COLO829 (cell line): ENCODE results near the gene MAPK1.
"Not testable (repeated sequence)": the region's sequence is repeated elsewhere in the genome, so short reads cannot be mapped to it uniquely, and the experiment has no call there.

Experiments
- DNase-seq: peaks from one replicate; pipeline ENCODE4 v3.0.0; 2012; ENCODE audit warnings: low spot score

MAPK1 gene

GRCh38 chr22:21790849-21791610 is 76.4 kb downstream of the MAPK1 start:
- DNase-seq, result not testable (repeated sequence)

DNA sequence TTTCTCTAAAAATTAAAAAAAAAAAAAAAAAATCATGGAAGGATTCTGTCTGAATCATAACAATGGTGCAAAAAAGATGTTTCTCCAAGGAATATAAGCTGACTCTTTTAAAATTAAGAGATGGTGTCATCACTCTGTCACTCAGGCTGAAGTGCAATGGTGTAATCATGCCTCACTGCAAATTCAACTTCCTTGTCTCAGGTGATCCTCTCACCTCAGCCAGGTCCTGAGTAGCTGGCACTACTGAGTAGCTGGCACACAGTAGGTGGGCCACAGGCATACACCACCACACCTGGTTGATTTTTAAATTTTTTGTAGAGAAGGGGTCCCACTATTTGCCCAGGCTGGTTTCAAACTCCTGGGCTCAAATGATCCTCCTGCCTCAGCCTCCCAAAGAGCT is 77.1 kb downstream of the MAPK1 start:
- DNase-seq, result no peak

DNA sequence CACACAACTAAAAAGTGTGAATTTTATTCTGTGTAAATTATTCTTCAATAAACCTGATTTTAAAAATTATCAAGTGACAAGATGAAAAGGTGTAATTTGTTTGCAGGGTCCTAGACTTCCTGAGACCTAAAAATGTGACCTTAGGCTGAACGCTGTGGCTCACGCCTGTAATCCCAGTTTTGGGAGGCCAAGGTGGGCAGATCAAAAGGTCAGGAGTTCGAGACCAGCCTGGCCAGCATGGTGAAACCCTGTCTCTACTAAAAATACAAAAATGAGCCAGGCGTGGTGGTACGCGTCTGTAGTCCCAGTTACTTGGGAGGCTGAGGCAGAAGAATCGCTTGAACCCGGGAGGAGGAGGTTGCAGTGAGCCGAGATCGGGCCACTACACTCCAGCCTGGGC is 79.9 kb downstream of the MAPK1 start:
- not testable (repeated sequence) for DNase-seq

- DNase-seq, result no peak
These were observed 87.2 kb downstream of the MAPK1 start for GRCh38 chr22:21780259-21780658.

DNA sequence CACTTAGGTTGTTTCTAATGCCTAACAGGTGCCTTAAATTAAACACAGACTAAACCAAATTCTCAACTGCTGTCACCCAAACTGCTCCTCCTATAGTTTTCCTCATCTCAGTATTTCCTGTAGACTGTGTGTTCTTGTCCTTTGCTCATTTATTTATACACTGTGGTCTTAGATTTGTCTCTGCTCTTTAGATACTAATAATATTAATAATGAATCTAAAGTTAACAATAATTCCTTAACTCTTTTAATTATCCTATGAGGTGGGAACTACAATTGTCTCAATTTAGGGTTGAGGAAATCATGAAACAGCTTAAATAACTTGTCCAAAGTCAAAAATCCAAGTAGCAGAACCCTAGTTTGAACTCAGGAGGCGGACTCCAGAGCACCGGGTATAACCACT is 88.0 kb downstream of the MAPK1 start:
- no peak for DNase-seq

GRCh38 chr22:21778705-21779363 is 88.6 kb downstream of the MAPK1 start:
- DNase-seq, result no peak

DNA sequence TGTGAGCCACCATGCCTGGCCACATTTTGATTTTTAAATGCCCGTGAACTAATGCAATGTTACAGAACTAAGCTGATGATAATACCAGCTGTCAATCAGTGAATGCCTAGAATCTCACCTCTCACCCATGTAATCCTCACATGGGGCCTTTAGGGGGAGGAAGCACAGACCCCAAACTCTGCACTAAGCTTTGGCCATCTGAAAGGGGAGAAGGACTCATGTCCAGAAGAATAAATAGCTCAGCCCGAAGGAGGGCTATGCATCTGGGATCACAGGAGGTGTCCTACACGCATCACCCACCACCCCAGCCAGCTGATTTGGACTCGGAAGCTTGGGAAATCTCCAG is 95.8 kb downstream of the MAPK1 start:
- no peak for DNase-seq

DNA sequence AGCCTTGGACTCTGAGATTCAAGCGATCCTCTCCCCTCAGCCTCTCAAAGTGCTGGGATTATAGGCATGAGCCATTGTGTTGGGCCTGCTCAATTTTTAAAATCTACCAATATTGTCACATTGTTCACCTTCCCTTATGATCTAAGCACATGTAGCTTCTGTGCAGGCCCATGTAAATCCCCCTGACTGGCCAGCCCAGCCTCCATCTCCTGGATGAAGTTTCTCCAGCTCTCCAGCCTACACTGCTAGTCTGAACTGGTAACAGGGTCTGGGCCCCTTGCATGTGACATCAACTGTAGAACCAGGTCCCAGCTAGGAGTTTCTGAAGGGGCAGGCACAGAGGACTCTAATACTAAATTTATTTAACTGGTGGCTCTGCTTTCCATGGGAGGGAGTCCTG is 99.0 kb downstream of the MAPK1 start:
- DNase-seq, result no peak

GRCh38 chr22:21766691-21767462 is 100.6 kb downstream of the MAPK1 start:
- DNase-seq, result no peak

GRCh38 chr22:21765909-21766529 is 101.4 kb downstream of the MAPK1 start:
- DNase-seq, result no peak

DNA sequence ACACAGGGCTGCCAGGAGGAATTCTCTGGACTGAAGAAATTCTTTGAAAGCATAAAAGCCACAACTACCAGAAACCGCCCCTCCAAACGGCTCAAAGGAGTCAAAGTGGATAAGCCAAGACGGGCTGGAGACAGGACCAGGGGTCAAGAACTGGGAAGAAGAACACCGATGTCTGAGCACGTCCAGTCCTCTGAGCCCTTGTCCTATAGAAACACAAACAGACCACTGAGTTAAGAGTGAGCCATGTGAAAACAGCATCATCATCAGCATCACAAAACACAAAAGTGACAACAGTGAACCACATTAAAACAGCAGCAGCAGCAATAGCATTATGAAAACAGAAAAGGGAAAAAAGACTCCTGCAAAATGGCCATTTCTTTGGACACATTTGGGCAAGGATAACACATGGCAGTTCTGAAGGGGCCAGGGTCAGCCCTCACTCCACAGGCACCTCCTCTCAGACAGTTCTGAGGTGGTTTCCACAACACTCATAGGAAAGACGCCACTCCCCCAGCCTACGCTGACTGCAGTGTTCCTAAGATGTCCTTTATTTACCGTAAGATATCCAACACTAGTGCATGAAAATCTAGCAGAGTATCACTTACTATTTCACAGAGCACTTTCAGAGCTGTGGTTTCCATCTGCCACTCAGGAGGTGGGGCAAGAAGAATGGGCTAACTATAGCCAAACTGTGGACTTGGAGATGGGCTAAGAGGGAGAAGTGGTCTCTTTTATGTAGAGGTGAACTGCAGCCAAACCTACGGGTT is 103.2 kb downstream of the MAPK1 start:
- no peak for DNase-seq

GRCh38 chr22:21762712-21763581 is 104.5 kb downstream of the MAPK1 start:
- no peak for DNase-seq

GRCh38 chr22:21761994-21762680 is 105.3 kb downstream of the MAPK1 start:
- DNase-seq, result no peak

GRCh38 chr22:21761086-21761485 is 106.4 kb downstream of the MAPK1 start:
- DNase-seq, result no peak

- no peak for DNase-seq
These were observed 106.8 kb downstream of the MAPK1 start for GRCh38 chr22:21760640-21761039.

- no peak for DNase-seq
These were observed 107.6 kb downstream of the MAPK1 start for GRCh38 chr22:21759646-21760376.

GRCh38 chr22:21759093-21759492 is 108.4 kb downstream of the MAPK1 start:
- no peak for DNase-seq

GRCh38 chr22:21758091-21758864 is 109.2 kb downstream of the MAPK1 start:
- no peak for DNase-seq

DNA sequence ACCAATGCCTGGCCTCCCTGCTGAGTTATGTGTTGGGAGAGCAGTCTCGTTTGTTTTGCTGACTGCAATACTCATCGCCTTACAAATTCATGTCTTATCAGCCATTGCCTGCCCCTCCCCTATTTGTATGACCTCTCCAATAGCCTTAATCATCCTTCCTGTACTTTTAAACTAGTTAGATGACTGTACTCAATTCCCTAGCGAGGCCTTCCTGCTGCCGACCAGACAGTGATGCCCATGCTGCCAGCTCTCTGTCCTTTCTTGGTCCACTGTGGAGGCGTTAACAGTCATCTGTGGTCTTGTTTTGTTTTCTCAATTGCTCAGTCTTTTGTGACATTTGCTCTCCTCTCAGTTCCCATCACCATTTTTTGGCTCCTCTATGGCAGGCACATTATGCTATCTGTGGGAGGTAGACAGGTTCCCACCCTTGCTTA is 111.6 kb downstream of the MAPK1 start:
- no peak for DNase-seq
